Kidney (tissue), 14 donors: ENCODE data around the gene SPA17. TPM values are rescaled to one million over a fixed set of nuclear protein-coding genes. Genes with fewer than 3 reads are reported as not detected.

Experiments
- DNase-seq, 5 donors: peaks; one replicate each; pipeline ENCODE4 v3.0.0-alpha.2; 2013 to 2020
- FAIRE-seq: peaks from 2 replicates; lab custom pipeline; 2012; peaks lifted over from hg19 to GRCh38; lab: Jason Lieb, UNC
- H3K27ac ChIP-seq, 2 donors: one replicate each; pipeline ENCODE4 v1.7.0; 2013; ENCODE audit warnings: low read depth in 2 of 2, low read length in 2 of 2, inconsistent platforms in 1 of 2
- H3K27me3 ChIP-seq: one replicate; pipeline ENCODE4 v1.7.1; 2013; ENCODE audit warnings: low read length, inconsistent platforms; ENCODE audit not compliant: control insufficient read depth, insufficient read depth
- H3K36me3 ChIP-seq, 3 donors: one replicate each; pipeline versions ENCODE4 v1.7.0 to v1.7.1; 2013; ENCODE audit warnings: low read length in 3 of 3, control low read depth in 1 of 3, inconsistent platforms in 1 of 3; ENCODE audit not compliant: insufficient read depth in 3 of 3, control insufficient read depth in 2 of 3
- H3K4me1 ChIP-seq, 3 donors: one replicate each; pipeline versions ENCODE4 v1.7.0 to v1.7.1; 2013; ENCODE audit warnings: low read length in 3 of 3, inconsistent platforms in 1 of 3, low read depth in 1 of 3; ENCODE audit not compliant: control insufficient read depth in 2 of 3, insufficient read depth in 2 of 3
- H3K4me3 ChIP-seq, 3 donors: one replicate each; pipeline versions ENCODE4 v1.7.0 to v1.8.1; 2013; ENCODE audit warnings: low read length in 3 of 3, control low read depth in 1 of 3, inconsistent platforms in 1 of 3
- H3K9ac ChIP-seq, 3 donors: one replicate each; pipeline versions ENCODE4 v1.7.0 to v1.7.1; 2013; ENCODE audit warnings: low read length in 3 of 3, control low read depth in 1 of 3, inconsistent platforms in 1 of 3
- H3K9me3 ChIP-seq, 3 donors: one replicate each; pipeline versions ENCODE4 v1.7.0 to v1.7.1; 2013; ENCODE audit warnings: low read length in 3 of 3, control low read depth in 1 of 3, inconsistent platforms in 1 of 3; ENCODE audit not compliant: control insufficient read depth in 2 of 3, insufficient read depth in 1 of 3
- intact Hi-C: fragments of 100-400 bp; cut with DNase I; formaldehyde crosslinking; loops from one replicate; pipeline ENCODE4 v1.11.1; 2022
- polyA plus RNA-seq: library from polyadenylated mRNA; stranded (reverse); fragments of 350-450 nt; fragmentation: Illumina TruSeq; extraction: RNeasy Lipid Tissue Mini Kit (QIAGEN cat#74804); gene quantifications from one replicate; pipeline ENCODE4 v1.2.3, GENCODE V29; 2014; ENCODE audit warnings: low read depth, low replicate concordance; ENCODE audit not compliant: insufficient read depth
- total RNA-seq: library from RNA; stranded (reverse); fragmentation: NEBNext Ultra II Directional; extraction: Animal tissue kit (Norgen Biotek cat#: 25700); gene quantifications from one replicate; pipeline ENCODE4 v1.2.1, GENCODE V29; 2021
- TF ChIP-seq, protein P1 (sequence below): IDR thresholded peaks from 3 replicates; pipeline ENCODE4 v1.5.1; 2012; ENCODE audit warnings: mild to moderate bottlenecking, moderate library complexity, borderline replicate concordance; ENCODE audit not compliant: insufficient read depth; ENCODE audit errors: extremely low read depth
- donor health status: control.
- donor health status: control.
- donor health status: control.
- donor health status: control.
- donor health status: control.
- donor health status: DM: yes; HTN: yes; CAD: no.
- donor health status: Normal renal cell carcinoma (clear cell type).

Gene SPA17
- total and polyA plus RNA-seq, 2 donors from 2014 or later, result 10.7 to 23.7 TPM

DNA sequence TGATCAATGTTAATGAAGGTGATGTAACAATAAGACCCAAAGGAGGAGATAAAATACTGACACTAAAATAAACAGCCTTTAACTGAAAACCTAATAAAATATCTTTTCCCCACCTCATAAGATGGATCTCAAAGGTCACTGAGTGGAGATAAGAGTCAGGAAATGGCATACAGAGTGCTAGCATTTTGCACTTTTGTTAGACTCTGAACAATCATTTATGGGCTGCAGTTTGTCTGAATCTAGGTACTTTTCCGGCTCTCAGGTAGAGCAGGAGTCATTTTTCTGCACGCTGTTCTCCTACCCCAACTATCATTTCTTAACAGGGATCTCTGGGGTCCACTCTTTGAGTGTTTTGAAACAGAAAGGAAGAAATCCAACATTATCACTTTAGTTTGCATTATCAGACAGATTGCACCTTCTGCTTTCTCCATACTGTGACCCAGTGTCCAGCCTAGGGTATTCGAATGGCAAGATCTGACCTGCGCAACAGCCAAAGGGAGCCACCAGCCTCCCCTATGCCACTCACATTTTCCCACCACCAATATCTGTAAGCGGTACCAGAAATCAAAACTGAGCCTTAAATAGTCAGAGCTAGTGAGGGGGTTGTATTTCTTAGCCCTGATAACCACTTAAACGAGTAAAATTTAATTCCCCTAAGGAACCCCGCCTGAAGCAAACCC, 1.0 kb upstream of the SPA17 start:
- no peak for FAIRE-seq
- TF ChIP-seq, protein P1, sequence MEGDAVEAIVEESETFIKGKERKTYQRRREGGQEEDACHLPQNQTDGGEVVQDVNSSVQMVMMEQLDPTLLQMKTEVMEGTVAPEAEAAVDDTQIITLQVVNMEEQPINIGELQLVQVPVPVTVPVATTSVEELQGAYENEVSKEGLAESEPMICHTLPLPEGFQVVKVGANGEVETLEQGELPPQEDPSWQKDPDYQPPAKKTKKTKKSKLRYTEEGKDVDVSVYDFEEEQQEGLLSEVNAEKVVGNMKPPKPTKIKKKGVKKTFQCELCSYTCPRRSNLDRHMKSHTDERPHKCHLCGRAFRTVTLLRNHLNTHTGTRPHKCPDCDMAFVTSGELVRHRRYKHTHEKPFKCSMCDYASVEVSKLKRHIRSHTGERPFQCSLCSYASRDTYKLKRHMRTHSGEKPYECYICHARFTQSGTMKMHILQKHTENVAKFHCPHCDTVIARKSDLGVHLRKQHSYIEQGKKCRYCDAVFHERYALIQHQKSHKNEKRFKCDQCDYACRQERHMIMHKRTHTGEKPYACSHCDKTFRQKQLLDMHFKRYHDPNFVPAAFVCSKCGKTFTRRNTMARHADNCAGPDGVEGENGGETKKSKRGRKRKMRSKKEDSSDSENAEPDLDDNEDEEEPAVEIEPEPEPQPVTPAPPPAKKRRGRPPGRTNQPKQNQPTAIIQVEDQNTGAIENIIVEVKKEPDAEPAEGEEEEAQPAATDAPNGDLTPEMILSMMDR, result no peak
- intact Hi-C loops, result loop anchor here (5.0 kb wide), 1 partner anchor 90 kb away; the partner anchor contains the start of gene ESAM

DNA sequence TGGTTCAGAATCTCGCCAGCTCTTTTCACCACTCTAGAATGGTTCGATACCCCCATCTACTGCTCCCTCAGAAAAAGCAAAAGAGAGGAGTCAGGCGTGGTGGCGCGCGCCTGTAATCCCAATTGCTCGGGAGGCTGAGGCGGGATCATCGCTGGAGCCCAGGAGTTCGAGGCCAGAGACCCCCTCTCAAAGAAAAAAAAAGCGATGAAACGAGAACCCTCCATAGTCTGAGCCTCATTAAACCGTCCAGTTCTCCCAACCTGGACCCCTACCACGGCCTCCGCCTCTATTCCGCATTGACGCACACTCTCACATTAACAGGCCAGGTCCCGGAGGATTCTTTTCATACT, 439 bp downstream of the SPA17 start:
- peak overlapping the region in 1 of 2 donors; percentile 64 for H3K27ac ChIP-seq
- H3K36me3 ChIP-seq, result no peaks in the 10 kb centered on the region
- peak in 1 of 5 donors; percentile 24 for DNase-seq
- peak overlapping the region; percentile 72 to 87 (median 72) for H3K4me3 ChIP-seq
- intact Hi-C loops, result loop anchor here (5.0 kb wide), 1 partner anchor 88 kb away; the partner anchor contains the start of gene ESAM
- peaks cover 2 to 7% (median 6%) of the 10 kb centered on the region in 3 donors for H3K4me1 ChIP-seq
- FAIRE-seq, result no peak
- H3K9ac ChIP-seq, result peak overlapping the region in 1 of 3 donors; percentile 15
- no peaks in the 10 kb centered on the region for H3K27me3 ChIP-seq
- H3K9me3 ChIP-seq, result no peaks in the 10 kb centered on the region
- TF ChIP-seq, protein P1, result no peak

More for the DNA sequence above, 1.0 kb upstream of the SPA17 start:
- Histone ChIP-seq H3K4me3 (peak overlapping the region in 2 of 3 donors; percentile 72 to 84), H3K9me3 (no peaks in the 10 kb centered on the region), H3K27ac (peak overlapping the region; percentile 74 to 87), H3K4me1 (peaks cover 2 to 7% (median 6%) of the 10 kb centered on the region in 3 donors), H3K27me3 (no peaks in the 10 kb centered on the region), H3K9ac (peak overlapping the region in 2 of 3 donors; percentile 79 to 83), H3K36me3 (peaks cover 0 to 2% (median 2%) of the 10 kb centered on the region in 3 donors)
- no peak for DNase-seq

DNA sequence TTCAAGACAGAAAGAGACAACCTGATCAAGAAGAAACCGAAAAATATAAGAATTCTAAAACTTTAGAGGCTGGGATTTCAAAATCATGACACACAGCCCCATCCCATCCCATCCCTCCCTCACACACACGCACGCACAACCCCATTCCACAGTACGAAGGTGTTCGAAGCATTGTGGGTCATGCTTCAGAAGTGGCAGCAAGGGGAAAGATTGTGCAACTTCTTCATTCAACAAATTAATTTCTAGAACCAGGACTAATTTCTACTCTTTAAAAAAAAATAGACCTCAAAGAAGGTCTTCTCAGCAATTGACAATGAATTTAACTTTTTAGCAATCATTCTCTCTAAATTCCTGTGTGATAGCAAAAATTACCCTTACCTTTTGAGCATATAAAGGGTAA, 867 bp downstream of the SPA17 start:
- DNase-seq (no peak), FAIRE-seq (no peak)
- TF ChIP-seq, protein P1, result no peak
- H3K4me3 ChIP-seq, result peak overlapping the region; percentile 72 to 87 (median 72)
- H3K36me3 ChIP-seq, result no peaks in the 10 kb centered on the region
- peak overlapping the region in 1 of 3 donors; percentile 15 for H3K9ac ChIP-seq
- intact Hi-C loops, result loop anchor here (5.0 kb wide), 1 partner anchor 88 kb away; the partner anchor contains the start of gene ESAM
- H3K9me3 ChIP-seq, result no peaks in the 10 kb centered on the region
- no peaks in the 10 kb centered on the region for H3K27me3 ChIP-seq
- H3K4me1 ChIP-seq, result peaks cover 2 to 7% (median 6%) of the 10 kb centered on the region in 3 donors
- H3K27ac ChIP-seq, result peak overlapping the region in 1 of 2 donors; percentile 64
